Panc1 (cell line): ENCODE results near the gene ZBTB9. TPM values are rescaled to one million over a fixed set of nuclear protein-coding genes. Genes with fewer than 3 reads are reported as not detected.

Source experiments
- ATAC-seq: fragments of 200-7000 bp; cut with Tn5 transposase; 2 replicates; pipeline ENCODE4 v1.9.1; 2020; ENCODE audit warnings: mild to moderate bottlenecking, moderate library complexity
- BruUV-seq: library from RNA; stranded (reverse); fragments of 400-500 nt; replicated peaks from 2 replicates; lab custom pipeline; 2021; lab: Mats Ljungman, UMichigan
- CTCF ChIA-PET: fragments of 300-600 bp; sonication (Branson Sonifier 250); formaldehyde crosslinking; loops from one replicate; lab custom pipeline; 2022; ENCODE audit warnings: antibody characterized with exemption; lab: Charles Lee
- POLR2A ChIA-PET: fragments of 300-600 bp; sonication (Branson Sonifier 250); formaldehyde crosslinking; loops from one replicate; lab custom pipeline; 2022; ENCODE audit warnings: antibody characterized with exemption; lab: Charles Lee
- DNase-seq: peaks from one replicate; pipeline ENCODE4 v3.0.0-alpha.2; 2010; ENCODE audit warnings: low read depth, low spot score
- H3K27ac ChIP-seq: 2 replicates; pipeline ENCODE4 v1.5.1; 2011; ENCODE audit warnings: mild to moderate bottlenecking, low read length, inconsistent platforms
- H3K27me3 ChIP-seq: fragments of 200-500 bp; sonication (Bioruptor generic); 2 replicates; pipeline ENCODE4 v1.6.0; 2014; ENCODE audit warnings: low read length, inconsistent platforms; ENCODE audit not compliant: control insufficient read depth, insufficient read depth
- H3K36me3 ChIP-seq: fragments of 200-500 bp; sonication (Bioruptor generic); 2 replicates; pipeline ENCODE4 v1.5.1; 2014; ENCODE audit warnings: inconsistent platforms, mild to moderate bottlenecking, low read length, moderate library complexity; ENCODE audit not compliant: control insufficient read depth, insufficient read depth
- H3K4me1 ChIP-seq: 2 replicates; pipeline ENCODE4 v1.5.1; 2011; ENCODE audit warnings: inconsistent platforms, mild to moderate bottlenecking, low read length, moderate library complexity; ENCODE audit not compliant: control insufficient read depth, insufficient read depth
- H3K4me3 ChIP-seq, 2 experiments: 2 replicates each; pipeline ENCODE4 v1.5.1; 2011 to 2012; ENCODE audit warnings: low read depth in 2 of 2, low read length in 2 of 2, mild to moderate bottlenecking in 2 of 2, inconsistent platforms in 1 of 2, moderate library complexity in 1 of 2
- H3K9me3 ChIP-seq: fragments of 200-500 bp; sonication (Bioruptor generic); 2 replicates; pipeline ENCODE4 v1.5.1; 2014; ENCODE audit warnings: low read depth, mild to moderate bottlenecking, inconsistent platforms, low read length, moderate library complexity; ENCODE audit not compliant: control insufficient read depth, insufficient read depth
- POLR2AphosphoS5 ChIP-seq: IDR thresholded peaks from 2 replicates; pipeline ENCODE4 v1.6.1; 2012; ENCODE audit warnings: mild to moderate bottlenecking, low read depth, low read length, moderate library complexity
- SIN3A ChIP-seq: IDR thresholded peaks from 2 replicates; pipeline ENCODE4 v1.6.1; 2012; ENCODE audit warnings: low read depth, mild to moderate bottlenecking, low read length, moderate library complexity, borderline replicate concordance; ENCODE audit not compliant: insufficient read depth
- TCF7L2 ChIP-seq: IDR thresholded peaks from 2 replicates; pipeline ENCODE4 v1.6.1; 2011; ENCODE audit warnings: mild to moderate bottlenecking, low read depth, low read length, inconsistent platforms
- in situ Hi-C: cut with HindIII; loops from 2 replicates; pipeline ENCODE4 v1.10.0; 2016; ENCODE audit warnings: low sequenced_read_pairs, low pct_unique_long_range_greater_than_20kb
- intact Hi-C: fragments of 100-400 bp; cut with micrococcal nuclease; formaldehyde crosslinking; loops from one replicate; pipeline ENCODE4 v1.10.0; 2022; ENCODE audit not compliant: unreplicated experiment
- total RNA-seq: library from RNA; stranded (reverse); gene quantifications from one replicate; pipeline ENCODE4 v1.2.1, GENCODE V29; 2021; ENCODE audit not compliant: unreplicated experiment
- TF ChIP-seq, protein P1 (sequence below), 2 experiments: IDR thresholded peaks; 2 replicates each; pipeline ENCODE4 v1.6.1; 2011 to 2012; ENCODE audit warnings: low read depth in 2 of 2, control low read depth in 1 of 2, low read length in 1 of 2, mild to moderate bottlenecking in 1 of 2, moderate library complexity in 1 of 2; ENCODE audit not compliant: insufficient read depth in 1 of 2
- TF ChIP-seq, protein P2 (sequence below): fragments of 450-650 bp; IDR thresholded peaks from 2 replicates; pipeline ENCODE4 v1.5.1; 2017; ENCODE audit warnings: mild to moderate bottlenecking

ZBTB9 gene
- total RNA-seq, 1 experiment from 2014 or later = 17.6 TPM

DNA sequence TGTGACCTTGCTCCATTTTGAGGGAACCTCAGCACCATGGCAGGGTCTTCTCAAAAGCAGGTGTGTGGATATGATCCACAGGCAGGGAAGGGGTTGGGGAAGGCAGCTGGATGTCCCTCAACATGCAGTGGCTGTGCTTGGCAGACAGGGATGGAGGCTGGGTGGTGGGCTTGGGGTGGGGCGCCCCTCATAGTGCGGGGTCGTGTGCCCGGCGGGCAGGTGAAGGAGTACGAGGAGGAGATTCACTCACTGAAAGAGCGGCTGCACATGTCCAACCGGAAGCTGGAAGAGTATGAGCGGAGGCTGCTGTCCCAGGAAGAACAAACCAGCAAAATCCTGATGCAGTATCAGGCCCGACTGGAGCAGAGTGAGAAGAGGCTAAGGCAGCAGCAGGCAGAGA lies 8.0 kb upstream of the ZBTB9 start:
- DNase-seq = no peak
- no peaks in the 10 kb centered on the region for H3K27me3 ChIP-seq
- POLR2A ChIA-PET = no interaction called here

DNA sequence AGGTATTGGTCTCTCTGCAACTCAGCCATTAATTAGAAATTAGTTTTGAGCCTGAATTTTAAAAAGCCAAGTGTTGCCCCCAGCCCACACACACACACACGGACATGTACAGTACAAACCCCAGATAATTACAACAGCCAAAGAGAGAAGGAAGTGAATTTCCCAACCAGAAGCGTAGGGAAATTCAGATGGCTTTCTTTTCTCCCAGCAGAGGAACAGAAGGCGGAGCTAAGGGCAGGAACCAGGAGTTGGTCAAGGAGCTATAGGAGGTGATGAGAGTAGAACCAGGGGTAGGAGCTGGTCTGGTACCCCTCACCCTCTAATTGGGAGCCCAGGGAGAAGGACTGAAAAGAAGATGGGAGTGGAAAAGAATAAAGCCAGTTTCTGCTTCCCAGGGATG lies 3.9 kb upstream of the ZBTB9 start:
- TF ChIP-seq POLR2AphosphoS5 (no peak), SIN3A (no peak), TCF7L2 (no peak)
- TF ChIP-seq, protein P1, sequence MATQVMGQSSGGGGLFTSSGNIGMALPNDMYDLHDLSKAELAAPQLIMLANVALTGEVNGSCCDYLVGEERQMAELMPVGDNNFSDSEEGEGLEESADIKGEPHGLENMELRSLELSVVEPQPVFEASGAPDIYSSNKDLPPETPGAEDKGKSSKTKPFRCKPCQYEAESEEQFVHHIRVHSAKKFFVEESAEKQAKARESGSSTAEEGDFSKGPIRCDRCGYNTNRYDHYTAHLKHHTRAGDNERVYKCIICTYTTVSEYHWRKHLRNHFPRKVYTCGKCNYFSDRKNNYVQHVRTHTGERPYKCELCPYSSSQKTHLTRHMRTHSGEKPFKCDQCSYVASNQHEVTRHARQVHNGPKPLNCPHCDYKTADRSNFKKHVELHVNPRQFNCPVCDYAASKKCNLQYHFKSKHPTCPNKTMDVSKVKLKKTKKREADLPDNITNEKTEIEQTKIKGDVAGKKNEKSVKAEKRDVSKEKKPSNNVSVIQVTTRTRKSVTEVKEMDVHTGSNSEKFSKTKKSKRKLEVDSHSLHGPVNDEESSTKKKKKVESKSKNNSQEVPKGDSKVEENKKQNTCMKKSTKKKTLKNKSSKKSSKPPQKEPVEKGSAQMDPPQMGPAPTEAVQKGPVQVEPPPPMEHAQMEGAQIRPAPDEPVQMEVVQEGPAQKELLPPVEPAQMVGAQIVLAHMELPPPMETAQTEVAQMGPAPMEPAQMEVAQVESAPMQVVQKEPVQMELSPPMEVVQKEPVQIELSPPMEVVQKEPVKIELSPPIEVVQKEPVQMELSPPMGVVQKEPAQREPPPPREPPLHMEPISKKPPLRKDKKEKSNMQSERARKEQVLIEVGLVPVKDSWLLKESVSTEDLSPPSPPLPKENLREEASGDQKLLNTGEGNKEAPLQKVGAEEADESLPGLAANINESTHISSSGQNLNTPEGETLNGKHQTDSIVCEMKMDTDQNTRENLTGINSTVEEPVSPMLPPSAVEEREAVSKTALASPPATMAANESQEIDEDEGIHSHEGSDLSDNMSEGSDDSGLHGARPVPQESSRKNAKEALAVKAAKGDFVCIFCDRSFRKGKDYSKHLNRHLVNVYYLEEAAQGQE (IDR thresholded peaks at IDR 0.05; ENCODE audit: insufficient read depth in 1 of 2, low read depth in 2 of 2, low read length in 1 of 2) = no peak
- TF ChIP-seq, protein P2, sequence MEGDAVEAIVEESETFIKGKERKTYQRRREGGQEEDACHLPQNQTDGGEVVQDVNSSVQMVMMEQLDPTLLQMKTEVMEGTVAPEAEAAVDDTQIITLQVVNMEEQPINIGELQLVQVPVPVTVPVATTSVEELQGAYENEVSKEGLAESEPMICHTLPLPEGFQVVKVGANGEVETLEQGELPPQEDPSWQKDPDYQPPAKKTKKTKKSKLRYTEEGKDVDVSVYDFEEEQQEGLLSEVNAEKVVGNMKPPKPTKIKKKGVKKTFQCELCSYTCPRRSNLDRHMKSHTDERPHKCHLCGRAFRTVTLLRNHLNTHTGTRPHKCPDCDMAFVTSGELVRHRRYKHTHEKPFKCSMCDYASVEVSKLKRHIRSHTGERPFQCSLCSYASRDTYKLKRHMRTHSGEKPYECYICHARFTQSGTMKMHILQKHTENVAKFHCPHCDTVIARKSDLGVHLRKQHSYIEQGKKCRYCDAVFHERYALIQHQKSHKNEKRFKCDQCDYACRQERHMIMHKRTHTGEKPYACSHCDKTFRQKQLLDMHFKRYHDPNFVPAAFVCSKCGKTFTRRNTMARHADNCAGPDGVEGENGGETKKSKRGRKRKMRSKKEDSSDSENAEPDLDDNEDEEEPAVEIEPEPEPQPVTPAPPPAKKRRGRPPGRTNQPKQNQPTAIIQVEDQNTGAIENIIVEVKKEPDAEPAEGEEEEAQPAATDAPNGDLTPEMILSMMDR = no peak
- Histone ChIP-seq H3K9me3 (no peaks in the 10 kb centered on the region), H3K4me1 (peaks cover 7% of the 10 kb centered on the region; the same call in 1 of the 2 replicates), H3K27me3 (no peaks in the 10 kb centered on the region), H3K36me3 (no peaks in the 10 kb centered on the region), H3K27ac (no peak overlapping the region), H3K4me3 (no peak overlapping the region)
- no TSS peak for BruUV-seq
- ChIA-PET POLR2A (interaction anchor here (0.6 kb wide), 1 partner anchor 259 kb away, joined by 3 read pairs; no protein-coding TSS in a partner anchor), CTCF (interaction anchor here (0.7 kb wide), 1 partner anchor 15 kb away, joined by 3 read pairs; no protein-coding TSS in a partner anchor)
- in situ Hi-C loops (no loop called here), intact Hi-C loops (loop anchor here (10.0 kb wide), 1 partner anchor 124 kb away; no protein-coding TSS in a partner anchor)
- no peak for DNase-seq
- no peak for ATAC-seq

More for the DNA sequence above, 8.0 kb upstream of the ZBTB9 start:
- no peak overlapping the region for H3K4me3 ChIP-seq
- TF ChIP-seq POLR2AphosphoS5 = no peak
- TF ChIP-seq, protein P2 = no peak
- intact Hi-C loops (no loop called here), in situ Hi-C loops (no loop called here)
- no peaks in the 10 kb centered on the region for H3K9me3 ChIP-seq
- no TSS peak for BruUV-seq
- ATAC-seq = no peak
- CTCF ChIA-PET = interaction anchor here (0.7 kb wide), 1 partner anchor 607 kb away, joined by 16 read pairs; no protein-coding TSS in a partner anchor
- no peaks in the 10 kb centered on the region for H3K36me3 ChIP-seq
- no peaks in the 10 kb centered on the region for H3K4me1 ChIP-seq
- no peak overlapping the region for H3K27ac ChIP-seq
